Adrenal gland (tissue), 5 donors: ENCODE results near the gene TBC1D19.

Experiments used
- POLR2A ChIP-seq, 2 donors: fragments of 450-650 bp; IDR thresholded peaks; one replicate each; pipeline ENCODE4 v1.6.1; 2017; ENCODE audit warnings: antibody characterized with exemption in 2 of 2, mild to moderate bottlenecking in 2 of 2, moderate library complexity in 1 of 2
- TF ChIP-seq, protein P1 (sequence below), 6 experiments: fragments of 450-650 bp in 4 of 6; fragments of 200-600 bp in 2 of 6; sonication (generic) in 1 of 6; IDR thresholded peaks; 1 replicate in 5 of 6; 2 replicates in 1 of 6; pipeline versions ENCODE4 v1.5.1 to v1.8.0; 2016 to 2021; ENCODE audit warnings: antibody characterized with exemption in 6 of 6, mild to moderate bottlenecking in 2 of 6, moderate library complexity in 1 of 6
- donor health status: DM: no; HTN: no; CAD: no.

DNA sequence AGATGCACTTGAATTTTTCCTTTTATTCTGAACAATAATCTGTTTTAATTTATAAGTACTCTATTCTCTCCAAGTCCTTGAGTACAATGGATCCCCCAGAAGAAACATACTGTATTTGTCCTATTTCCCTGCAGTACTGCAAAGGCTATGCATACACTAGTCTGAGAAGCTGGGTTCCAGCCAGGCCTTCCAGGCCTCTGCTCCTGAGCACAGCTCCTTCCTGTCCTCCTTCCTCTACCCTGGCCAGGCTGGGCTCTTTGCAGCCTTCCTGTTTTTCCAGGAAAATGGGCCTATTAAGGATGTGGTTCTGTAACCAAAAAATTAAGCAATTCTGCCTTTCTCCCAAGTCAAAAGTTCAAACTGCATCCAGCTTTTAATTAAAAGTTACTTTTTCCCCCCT lies 208.8 kb downstream of the TBC1D19 start:
- TF ChIP-seq, protein P1, sequence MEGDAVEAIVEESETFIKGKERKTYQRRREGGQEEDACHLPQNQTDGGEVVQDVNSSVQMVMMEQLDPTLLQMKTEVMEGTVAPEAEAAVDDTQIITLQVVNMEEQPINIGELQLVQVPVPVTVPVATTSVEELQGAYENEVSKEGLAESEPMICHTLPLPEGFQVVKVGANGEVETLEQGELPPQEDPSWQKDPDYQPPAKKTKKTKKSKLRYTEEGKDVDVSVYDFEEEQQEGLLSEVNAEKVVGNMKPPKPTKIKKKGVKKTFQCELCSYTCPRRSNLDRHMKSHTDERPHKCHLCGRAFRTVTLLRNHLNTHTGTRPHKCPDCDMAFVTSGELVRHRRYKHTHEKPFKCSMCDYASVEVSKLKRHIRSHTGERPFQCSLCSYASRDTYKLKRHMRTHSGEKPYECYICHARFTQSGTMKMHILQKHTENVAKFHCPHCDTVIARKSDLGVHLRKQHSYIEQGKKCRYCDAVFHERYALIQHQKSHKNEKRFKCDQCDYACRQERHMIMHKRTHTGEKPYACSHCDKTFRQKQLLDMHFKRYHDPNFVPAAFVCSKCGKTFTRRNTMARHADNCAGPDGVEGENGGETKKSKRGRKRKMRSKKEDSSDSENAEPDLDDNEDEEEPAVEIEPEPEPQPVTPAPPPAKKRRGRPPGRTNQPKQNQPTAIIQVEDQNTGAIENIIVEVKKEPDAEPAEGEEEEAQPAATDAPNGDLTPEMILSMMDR (IDR thresholded peaks at IDR 0.05), result no peak
- no peak for TF ChIP-seq POLR2A (IDR thresholded peaks at IDR 0.05)
